ENCODE measurements around the gene TRERF1.

- TF ChIP-seq GABPB1 (CRISPR knock-in tag; IDR thresholded peaks at IDR 0.05) = no peak
- no peak for TF ChIP-seq PREB (CRISPR knock-in tag; IDR thresholded peaks at IDR 0.05; ENCODE audit: borderline replicate concordance)
- no peak for TF ChIP-seq MAX (CRISPR knock-in tag; IDR thresholded peaks at IDR 0.05)
- no peak for TF ChIP-seq CTCF (IDR thresholded peaks at IDR 0.05)
Measured at GRCh38 chr6:42229506-42230119, 222.1 kb downstream of the TRERF1 start.

Measured in WTC11 (cell line).